H1 (cell line): ENCODE results near the gene ATOH7.
"Not testable (repeated sequence)": the region's sequence is repeated elsewhere in the genome, so short reads cannot be mapped to it uniquely, and the experiment has no call there.

Experiments
- POLR2A ChIP-seq, 2 experiments: IDR thresholded peaks; 1 replicate in 1 of 2; 2 replicates in 1 of 2; pipeline ENCODE4 v1.6.1; 2011; ENCODE audit warnings: low read depth in 2 of 2, low read length in 2 of 2, mild to moderate bottlenecking in 2 of 2; ENCODE audit errors: control extremely low read depth in 1 of 2
- USF2 ChIP-seq: IDR thresholded peaks from 2 replicates; pipeline ENCODE4 v1.6.1; 2011; ENCODE audit warnings: low read length, improper control_type of control experiment
- YY1 ChIP-seq: IDR thresholded peaks from 2 replicates; pipeline ENCODE4 v1.6.1; 2011; ENCODE audit warnings: low read depth, mild to moderate bottlenecking, low read length
- TF ChIP-seq, protein P1 (sequence below), 3 experiments: IDR thresholded peaks; 1 replicate in 2 of 3; 2 replicates in 1 of 3; pipeline versions ENCODE4 v1.5.1 to v1.6.1; 2011; ENCODE audit warnings: low read length in 3 of 3, mild to moderate bottlenecking in 3 of 3, inconsistent platforms in 2 of 3, low read depth in 1 of 3, moderate library complexity in 1 of 3; ENCODE audit not compliant: insufficient read depth in 1 of 3; ENCODE audit errors: control extremely low read depth in 1 of 3

DNA sequence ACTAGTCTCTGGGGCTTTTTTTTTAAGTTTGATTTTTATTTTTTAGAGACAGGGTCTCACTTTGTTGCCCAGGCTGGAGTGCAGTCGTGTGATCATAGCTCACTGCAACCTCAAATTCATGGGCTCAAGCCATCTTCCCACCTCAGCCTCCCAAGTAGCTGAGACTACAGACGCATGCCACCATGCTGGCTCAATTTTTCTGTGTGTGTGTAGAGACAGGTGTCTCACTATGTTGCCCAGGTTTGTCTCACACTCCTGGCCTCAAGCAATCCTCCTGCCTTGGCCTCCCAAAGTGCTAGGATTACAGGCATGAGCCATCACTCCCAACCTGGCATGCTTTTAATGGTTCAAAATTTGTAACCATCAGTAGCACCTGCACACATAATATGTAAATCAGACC, 36.1 kb downstream of the ATOH7 start:
- TF ChIP-seq YY1; USF2; POLR2A (IDR thresholded peaks at IDR 0.05; ENCODE audit: control extremely low read depth in 1 of 2, low read depth in 2 of 2, low read length in 2 of 2): not testable (repeated sequence)
- TF ChIP-seq, protein P1, sequence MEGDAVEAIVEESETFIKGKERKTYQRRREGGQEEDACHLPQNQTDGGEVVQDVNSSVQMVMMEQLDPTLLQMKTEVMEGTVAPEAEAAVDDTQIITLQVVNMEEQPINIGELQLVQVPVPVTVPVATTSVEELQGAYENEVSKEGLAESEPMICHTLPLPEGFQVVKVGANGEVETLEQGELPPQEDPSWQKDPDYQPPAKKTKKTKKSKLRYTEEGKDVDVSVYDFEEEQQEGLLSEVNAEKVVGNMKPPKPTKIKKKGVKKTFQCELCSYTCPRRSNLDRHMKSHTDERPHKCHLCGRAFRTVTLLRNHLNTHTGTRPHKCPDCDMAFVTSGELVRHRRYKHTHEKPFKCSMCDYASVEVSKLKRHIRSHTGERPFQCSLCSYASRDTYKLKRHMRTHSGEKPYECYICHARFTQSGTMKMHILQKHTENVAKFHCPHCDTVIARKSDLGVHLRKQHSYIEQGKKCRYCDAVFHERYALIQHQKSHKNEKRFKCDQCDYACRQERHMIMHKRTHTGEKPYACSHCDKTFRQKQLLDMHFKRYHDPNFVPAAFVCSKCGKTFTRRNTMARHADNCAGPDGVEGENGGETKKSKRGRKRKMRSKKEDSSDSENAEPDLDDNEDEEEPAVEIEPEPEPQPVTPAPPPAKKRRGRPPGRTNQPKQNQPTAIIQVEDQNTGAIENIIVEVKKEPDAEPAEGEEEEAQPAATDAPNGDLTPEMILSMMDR (IDR thresholded peaks at IDR 0.05; ENCODE audit: control extremely low read depth in 1 of 3, insufficient read depth in 1 of 3, low read depth in 1 of 3, low read length in 3 of 3), result not testable (repeated sequence)
